Measurements from ENCODE around the gene CFAP69.
"Not testable (repeated sequence)": the region's sequence is repeated elsewhere in the genome, so short reads cannot be mapped to it uniquely, and the experiment has no call there.

CFAP69 gene

DNA sequence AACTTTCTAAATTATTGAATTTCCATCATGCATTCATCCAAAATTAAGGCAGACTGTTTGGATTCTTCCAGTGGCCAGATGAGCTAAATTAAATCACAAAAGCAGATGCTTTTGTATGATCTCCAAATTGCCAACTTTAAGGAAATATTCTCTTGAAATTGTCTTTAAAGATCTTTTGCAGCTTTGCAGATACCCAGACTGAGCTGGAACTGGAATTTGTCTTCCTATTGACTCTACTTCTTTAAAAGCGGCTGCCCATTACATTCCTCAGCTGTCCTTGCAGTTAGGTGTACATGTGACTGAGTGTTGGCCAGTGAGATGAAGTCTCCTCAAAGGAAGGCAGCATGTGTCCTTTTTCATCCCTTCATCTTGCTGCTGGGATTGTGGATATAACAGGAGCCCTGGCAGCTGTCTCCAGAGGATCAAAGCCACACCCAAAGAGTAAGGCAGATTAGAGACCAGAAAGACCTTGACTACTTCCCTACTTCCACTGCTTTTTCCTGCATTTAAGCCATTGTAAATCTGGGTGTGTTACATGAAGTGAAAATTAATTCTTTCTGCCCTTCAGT is 8.2 kb upstream of the CFAP69 start:
- no peak for DNase-seq

DNA sequence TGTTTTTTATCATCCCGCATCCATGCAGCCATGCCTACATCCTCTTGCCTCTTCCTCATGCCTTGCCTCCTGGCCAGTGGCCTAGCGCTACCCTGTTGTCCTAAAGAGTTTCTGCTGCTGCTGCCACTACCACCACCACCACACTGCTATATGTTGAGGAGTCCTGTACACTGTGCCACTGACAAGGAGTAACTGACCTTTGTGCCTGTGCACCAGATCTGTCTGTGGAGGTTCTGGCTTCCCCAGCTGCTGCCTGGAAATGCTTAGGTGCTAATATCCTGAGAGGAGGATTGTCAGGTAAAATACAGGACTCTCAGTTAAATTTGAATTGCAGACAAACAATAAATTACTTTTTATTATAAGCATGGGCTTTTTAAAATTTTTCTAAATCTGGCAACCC is 7.0 kb upstream of the CFAP69 start:
- DNase-seq, result no peak

DNA sequence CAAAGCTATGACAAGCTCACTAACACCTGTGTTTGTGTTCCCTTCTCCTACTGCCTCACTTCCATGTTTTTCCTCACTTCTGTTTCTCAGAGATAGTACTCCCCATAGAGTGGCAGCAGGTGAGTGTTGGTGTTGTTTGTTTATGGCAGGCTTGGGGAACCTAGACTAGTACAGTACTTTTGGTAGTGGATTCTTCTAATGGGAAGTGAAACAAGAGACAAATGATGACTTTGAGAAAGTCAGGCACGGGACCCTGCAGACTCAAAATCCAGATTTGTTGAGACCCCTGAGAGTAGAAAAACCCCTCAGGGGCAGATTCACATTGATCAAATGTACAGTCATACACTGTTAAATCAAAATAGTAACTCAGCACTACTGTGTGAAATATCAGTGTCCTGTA is 6.4 kb upstream of the CFAP69 start:
- no peak for DNase-seq

DNA sequence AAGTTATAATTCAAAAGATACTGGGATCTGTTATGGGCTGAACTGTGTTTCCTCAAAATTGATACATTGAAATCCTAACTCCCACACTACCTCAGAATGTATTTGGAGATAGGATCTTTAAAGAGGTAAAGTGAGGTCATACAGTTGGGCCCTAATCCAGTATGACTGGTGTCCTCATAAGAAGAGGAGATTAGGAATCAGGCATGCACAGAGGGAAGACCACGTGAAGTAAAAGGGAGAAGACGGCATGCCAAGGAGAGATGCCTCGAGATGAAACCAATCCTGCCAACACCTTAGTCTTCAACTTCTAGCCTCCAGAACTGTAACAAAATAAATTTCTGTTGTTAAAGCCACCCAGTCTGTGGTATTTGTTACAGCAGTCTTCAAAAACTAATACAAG is 5.9 kb upstream of the CFAP69 start:
- no peak for DNase-seq

DNA sequence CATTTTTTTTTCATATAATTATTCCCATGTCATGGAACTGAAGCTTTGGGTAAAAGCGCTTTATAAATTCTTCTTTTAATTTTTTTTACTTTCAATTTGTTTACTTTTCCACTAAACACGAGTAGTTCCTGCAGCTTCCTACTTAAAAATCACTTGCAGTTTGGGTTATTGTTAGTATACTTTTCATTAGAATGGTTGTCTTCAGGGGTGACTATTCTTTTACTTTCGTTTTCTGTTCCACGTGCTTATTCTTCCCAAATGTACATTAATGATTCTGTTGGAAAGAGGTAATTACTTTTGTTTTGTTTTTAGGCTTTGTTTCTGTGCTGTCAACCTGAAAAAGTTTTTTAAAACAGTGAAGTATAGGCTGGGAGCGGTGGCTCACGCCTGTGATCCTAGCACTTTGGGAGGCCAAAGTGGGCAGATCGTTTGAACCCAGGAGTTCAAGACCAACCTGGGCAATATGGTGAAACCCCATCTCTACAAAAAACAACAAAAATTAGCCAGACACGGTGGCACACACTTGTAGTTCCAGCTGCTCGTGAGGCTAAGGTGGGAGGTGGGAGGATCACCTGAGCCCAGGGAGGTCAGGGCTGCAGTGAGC is 5.2 kb upstream of the CFAP69 start:
- DNase-seq, result no peak

DNA sequence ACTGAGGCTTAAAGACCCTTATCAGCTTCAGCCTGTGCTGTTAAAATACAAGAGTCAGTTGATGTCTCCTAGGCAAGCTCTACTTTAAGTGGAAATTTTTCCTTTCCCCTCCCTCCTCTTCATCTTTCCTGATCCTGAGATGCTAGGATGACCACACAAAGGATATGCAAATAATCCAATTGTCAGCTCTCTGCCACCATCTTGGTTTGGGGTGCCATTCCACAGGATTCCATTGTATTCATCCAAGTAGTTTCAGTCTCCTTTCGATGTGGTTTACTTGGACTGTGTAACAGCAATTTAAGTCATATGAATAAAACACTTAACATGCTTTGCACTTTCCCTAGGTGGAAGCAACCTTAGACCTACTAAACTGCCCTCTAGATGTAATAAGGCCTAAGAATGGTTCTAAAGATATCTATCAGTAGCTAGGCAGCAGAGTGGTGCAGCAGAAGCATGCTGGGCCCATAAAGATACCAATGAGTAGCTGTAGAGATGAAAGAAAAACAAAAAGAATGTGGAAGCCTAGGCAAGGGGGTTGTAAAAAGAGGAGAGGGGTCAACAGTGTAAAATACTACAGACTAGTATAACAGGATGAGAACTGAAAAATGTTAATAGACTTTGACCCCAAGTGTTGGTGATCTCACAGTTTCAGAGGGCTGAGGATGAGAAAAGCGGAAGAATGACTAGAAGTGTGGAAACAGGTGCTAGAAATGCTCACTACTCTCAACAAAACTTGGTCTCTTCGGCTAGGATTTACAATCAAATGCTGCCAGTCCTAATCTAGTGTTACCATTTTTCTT is 2.4 kb upstream of the CFAP69 start:
- DNase-seq, result no peak

DNA sequence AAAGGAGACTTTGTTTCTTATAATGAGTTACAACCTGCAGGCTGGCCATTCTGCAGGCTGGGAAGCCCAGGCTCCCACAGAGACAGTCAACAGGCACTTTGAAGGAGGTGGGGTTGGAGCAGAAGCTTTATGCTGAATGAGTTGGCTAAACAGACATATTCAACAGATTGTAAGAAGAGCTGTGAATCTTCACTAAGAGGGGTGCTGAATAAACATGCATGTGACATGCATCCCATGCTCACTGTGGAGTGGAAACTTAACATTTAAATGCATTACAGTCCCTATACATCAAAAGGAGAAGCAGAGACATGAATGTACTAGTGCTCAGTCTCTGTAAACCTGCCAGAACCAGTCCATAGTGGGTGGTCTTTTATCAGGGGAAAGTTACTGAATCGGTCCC is 1.4 kb upstream of the CFAP69 start:
- DNase-seq, result no peak

DNA sequence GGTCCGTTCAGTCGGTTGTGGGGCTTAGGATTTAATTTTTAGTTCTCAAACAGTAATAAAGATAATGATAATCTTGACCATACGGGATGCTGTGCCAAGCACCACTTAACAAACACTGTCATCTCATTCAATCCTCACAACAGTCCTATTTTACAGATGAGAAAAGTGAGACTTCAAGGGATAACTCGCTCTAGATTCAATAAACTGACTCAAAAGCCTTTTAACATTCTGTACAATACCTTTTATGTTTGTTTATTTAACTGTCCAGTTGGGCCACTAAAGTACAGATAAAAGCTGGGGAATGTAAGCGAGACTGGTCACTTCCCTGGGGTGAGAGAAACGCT is 437 bp upstream of the CFAP69 start:
- no peak for DNase-seq

DNA sequence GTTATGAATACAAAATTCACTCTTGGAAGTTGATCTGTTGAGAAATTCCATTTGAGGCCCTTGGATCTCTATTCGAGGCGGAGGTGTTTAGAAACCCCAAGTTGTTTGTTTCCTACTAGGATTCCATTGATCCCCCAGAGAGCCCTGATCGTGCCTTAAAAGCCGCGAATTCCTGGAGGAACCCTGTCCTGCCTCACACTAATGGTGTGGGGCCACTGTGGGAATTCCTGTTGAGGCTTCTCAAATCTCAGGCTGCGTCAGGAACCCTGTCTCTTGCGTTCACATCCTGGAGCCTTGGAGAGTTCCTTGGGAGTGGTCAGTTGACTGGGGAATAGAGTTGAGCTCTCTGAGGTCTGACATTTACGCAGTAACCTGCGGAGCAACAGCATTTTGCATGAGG is 1.2 kb downstream of the CFAP69 start:
- no peak for DNase-seq

DNA sequence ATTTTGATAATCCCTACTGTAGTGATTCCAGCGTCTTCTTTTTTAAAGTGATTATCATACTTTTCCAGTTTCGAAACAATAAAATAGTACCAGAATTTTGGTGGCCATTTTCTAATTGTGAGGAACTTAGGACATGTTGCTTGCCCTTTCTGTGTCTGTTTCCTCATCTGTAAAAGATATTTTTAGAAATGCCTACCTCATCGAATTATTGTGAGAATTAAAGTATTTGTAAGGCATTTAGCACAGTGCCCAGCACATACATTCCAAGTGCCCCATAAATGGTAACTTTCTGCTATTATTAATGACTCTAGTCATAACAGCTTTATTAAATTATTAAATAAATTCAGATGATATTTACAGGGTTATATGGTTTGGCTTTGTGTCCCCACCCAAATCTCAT is 3.7 kb downstream of the CFAP69 start:
- DNase-seq, result no peak

DNA sequence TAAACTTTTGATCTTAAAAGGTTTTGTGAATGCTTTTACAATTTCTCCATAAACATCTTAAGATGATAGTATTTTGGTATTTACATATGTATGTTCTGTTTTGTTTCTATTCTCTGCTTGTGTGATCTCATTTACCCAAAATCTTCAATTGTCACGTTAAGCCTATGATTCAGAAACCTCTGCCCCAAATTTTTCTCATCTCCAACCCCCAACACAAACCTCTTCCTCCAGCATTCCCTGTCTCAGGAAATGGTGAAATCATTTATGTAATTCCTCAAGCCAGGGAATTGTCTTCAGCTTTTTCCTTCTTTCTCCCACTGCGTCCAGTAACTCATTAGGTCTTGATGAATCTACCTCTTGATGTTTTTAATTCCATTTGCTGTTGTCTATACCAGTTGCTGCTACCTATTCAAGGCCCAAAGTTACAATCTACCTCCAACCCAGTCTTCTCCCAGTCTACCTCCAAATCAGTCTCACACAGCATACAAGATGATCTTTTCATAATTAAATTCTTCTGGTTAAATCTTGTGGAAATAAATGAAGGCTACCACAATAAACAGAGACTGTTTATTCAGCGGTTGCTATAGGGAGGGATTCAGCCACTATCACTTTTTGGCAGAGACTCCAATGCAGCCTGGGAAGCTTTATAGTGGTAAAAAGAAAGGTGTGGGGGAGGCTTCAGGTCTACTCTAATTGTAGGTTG is 5.8 kb downstream of the CFAP69 start:
- DNase-seq, result no peak

DNA sequence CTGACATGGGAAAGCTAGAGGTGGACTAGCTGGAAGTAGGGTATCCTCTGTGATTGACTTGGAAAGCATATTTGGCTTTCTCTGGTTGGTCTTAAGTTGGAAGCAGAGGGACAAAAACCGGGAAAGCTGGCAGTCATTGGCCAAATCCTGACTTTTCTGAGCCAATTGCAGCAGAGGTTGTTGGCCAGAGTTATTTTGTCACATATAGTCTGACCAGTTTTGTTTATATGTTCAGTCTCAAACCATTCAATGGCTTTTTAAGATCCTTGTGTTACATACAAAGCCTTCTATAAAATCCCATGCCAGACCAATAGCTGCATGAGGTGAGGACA is 6.3 kb downstream of the CFAP69 start:
- no peak for DNase-seq

DNA sequence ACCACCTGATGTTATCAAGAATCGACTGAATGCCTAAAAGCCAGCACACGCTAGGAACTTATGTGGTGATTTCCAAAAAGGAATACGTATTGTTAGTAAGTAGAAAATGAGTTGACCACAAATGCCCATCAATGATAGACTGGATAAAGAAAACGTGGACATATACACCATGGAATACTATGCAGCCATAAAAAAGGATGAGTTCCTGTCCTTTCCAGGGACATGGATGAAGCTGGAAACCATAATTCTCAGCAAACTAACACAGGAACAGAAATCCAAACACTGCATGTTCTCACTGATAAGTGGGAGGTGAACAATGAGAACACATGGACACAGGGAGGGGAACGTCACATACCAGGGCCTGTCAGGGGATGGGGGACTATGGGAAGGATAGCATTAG is 11.0 kb downstream of the CFAP69 start:
- not testable (repeated sequence) for DNase-seq

DNA sequence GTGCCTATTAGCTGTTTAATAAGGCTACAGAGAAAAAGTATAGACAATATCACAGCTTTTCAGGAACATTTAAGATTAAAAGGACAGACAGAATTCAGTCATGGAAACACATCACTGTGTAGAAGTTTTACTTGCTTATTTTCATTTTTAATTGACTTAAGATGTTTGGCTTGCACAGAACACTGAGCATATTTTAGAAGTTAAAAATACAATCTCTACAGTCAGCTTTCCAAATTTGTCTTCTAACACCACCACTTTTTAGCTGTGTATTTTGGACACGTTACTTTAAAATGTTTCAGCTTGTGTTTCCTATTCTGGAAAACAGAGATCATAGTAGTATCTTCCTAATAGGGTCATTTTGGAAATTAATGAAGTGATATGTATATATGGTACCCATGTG is 11.8 kb downstream of the CFAP69 start:
- DNase-seq, result no peak

DNA sequence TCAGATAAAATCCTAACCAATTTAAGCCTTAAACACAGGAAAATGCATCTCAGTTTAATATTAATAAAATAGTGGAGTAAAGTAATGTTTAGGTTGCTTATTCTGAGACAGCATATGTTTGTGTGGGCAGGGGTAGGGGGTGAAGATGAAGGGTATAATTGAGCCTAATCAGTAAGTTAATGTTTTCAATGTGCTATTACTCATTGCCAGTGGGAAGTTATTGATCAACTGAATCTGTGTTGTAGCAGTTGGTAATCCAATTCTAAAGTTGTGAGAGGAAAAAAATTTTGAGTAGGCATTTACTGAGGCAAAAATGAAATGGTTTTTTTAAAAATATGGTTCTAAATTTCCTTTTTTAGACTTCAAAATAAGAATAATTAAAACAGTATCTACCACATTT is 16.5 kb downstream of the CFAP69 start:
- DNase-seq, result no peak

DNA sequence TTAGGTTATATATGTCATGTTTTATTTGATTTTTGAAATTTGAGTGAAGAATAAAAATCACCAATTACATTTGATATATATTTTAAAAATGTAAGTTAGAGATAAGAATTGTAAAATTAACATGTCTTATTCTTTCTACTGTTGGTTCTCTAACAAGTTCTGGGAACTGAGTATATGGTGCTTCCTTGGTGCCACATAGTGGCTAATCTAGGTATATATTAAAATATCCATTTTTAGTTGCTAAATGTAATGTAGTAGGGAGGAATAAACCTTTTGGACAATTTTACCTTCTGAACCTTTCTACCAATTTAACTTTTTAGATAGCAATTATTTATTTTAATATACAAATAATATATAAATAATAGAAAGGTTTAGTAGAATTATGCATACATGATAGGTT is 17.5 kb downstream of the CFAP69 start:
- DNase-seq, result no peak

DNA sequence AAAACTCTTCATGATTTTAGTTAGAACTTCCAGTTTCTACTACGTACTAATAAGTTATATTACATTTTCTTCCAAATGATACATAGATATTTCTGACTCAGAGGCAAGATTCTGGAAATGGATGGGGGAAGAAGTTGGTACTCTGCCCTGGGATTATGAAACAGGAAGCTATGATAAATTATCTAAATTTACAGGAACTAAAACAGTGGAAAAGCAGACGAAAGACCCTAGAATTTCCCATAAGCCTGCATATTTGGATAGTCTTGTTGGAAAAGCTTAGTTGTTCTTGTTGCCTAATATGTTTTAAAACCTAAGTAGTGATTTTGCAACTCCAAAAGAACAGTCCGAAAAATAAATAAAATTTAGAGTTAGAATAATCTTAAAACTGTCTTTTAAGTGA is 21.8 kb downstream of the CFAP69 start:
- no peak for DNase-seq

DNA sequence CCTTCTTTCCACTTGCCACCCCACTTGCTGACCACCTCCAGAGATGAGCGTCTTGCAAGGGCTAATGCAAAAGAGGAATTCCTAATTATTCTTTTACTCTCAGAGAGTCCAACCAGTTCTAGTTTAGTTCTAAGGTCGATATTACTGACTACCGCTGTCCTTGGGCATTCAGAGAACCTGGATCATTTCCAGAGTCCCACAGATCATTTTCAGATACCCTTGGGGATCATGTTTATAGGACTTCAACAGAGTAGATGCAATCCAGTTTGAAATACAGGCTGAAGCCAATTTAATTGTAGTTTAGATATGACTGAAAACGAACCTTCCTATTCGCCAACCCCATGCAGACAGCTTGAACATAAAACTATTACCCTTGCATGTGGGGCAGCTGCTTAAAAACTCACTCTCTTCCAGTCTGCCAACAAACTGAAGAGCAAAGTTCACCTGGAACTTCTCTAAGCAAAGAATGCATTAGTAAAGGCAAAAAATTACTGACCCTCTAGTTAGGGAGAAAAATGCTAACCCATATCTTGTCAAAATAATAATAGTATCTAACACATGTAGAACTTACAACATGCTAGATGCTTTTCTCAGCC is 22.4 kb downstream of the CFAP69 start:
- DNase-seq, result no peak

DNA sequence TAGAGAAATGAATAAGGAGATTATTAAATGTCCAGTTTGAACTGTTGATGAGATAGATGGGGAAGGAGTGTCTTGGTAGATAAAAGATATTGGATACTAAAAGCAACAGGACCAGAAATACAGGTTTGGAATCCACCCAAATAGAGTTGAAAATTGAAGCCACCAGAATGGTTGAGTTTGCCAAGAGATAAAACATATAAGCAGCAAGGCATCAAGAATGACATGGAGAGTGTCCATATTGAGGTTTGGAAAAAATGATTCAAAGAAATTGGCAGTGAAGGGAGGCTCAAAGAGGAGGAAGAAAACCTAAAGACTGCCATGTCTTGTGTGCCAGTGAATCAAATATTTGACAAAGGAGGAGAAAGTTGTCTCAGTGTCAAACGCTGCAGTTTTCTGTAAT is 24.2 kb downstream of the CFAP69 start:
- DNase-seq, result no peak

DNA sequence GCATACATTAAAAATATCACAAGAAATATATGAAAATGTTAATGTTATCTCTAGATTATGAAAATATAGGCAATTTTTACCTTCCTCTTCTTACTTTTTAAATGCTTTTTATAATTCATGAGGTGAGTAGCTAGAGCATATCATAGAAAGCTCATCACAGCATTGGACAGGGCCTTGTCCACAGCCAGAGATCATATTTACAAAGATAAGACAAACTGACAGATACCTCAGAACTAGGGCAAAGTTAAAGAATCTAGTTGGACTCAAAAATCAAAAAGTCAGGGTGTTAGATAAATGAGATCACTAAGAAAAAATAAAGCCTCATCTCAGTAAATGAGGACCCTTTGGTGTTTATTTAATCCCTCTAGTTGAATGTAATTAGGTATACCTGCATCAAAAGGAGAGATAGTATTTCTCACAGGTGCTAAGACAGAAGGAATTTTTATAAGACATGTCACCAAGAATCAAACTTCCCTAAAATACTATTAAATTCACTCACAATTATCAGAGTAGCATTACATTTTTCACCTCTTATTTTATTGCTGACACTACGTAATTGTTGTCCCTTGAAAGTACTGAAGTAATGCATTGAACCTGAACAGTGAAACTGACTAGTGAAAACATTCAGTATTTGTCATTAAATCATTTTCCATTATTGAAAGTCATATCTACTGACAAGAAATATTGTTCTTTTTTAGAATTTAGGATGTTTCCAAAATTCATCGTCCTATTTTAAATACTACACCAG is 25.6 kb downstream of the CFAP69 start:
- no peak for DNase-seq

DNA sequence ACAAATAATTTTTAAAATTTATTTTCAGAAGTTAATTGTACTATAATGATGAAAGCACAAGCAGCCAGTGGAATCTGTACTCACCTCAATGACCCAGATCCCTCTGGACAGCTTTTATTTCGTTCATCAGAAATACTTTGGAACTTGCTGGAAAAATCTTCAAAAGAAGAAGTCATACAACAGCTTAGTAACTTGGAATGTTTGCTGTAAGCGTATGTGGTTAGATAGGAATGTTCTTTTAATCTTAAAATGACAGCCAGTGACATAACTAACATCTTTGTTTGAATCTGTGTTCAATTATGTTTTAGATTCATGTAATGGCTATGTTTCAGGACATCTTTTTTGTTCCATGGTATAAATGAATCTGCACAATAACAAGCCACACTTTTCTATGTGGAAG is 26.8 kb downstream of the CFAP69 start:
- no peak for DNase-seq

DNA sequence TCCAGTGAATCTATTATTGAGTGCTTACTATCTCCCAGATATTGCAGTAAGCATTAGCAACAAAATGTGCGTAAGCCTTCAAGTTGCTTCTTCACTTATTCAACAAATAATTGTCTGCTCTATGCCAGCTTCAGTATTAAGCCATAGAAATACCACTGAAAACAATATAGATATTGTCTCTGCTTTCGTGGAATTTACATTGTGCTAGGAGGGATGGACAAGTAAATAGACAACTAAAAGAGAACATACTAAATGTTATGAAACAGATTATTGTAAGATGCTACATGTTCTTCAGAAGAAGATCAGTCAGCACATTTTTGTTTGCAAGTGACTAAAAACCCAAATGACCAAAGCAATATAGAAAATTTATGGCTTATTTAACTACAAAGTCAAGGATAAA is 27.3 kb downstream of the CFAP69 start:
- DNase-seq, result no peak

DNA sequence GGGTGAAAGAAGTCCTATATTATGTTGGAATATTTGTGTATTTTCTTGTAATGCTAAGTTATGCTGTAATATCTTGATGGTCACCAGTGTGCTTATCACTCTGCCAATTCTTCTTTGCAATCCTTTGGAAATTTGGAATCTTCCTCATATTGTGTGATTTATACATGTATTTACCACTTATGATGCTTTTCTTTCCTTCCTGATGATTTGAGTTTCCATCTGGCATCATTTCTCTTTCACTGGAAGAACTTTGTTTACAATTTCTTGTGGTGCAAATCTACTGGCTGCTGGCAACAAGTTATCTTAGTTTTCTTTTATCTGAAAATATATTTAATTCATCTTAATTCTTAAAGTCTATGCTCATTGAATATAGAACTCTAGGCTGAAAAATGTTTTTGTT is 29.2 kb downstream of the CFAP69 start:
- no peak for DNase-seq

All from NCI-H1436 (cell line).